GM13976 (cell line): ENCODE measurements around the gene APAF1.
A peak's percentile ranks its signal among the peaks of the same experiment; 100 is the strongest.

Experiments used
- DNase-seq: peaks from one replicate; pipeline ENCODE4 v3.0.0; 2012; ENCODE audit warnings: low spot score
- in situ Hi-C: fragments of 300-500 bp; cut with MboI; formaldehyde crosslinking; loops from one replicate; pipeline ENCODE4 v1.12.0; 2022; ENCODE audit warnings: low sequenced_read_pairs, mixed read lengths, inconsistent platforms; ENCODE audit not compliant: unreplicated experiment
- TF ChIP-seq, protein P1 (sequence below): IDR thresholded peaks from 2 replicates; pipeline ENCODE4 v1.5.1; 2012; ENCODE audit warnings: borderline replicate concordance, mild to moderate bottlenecking; ENCODE audit not compliant: insufficient read depth; ENCODE audit errors: extremely low read depth, missing control alignments, control extremely low read depth

The APAF1 gene

DNA sequence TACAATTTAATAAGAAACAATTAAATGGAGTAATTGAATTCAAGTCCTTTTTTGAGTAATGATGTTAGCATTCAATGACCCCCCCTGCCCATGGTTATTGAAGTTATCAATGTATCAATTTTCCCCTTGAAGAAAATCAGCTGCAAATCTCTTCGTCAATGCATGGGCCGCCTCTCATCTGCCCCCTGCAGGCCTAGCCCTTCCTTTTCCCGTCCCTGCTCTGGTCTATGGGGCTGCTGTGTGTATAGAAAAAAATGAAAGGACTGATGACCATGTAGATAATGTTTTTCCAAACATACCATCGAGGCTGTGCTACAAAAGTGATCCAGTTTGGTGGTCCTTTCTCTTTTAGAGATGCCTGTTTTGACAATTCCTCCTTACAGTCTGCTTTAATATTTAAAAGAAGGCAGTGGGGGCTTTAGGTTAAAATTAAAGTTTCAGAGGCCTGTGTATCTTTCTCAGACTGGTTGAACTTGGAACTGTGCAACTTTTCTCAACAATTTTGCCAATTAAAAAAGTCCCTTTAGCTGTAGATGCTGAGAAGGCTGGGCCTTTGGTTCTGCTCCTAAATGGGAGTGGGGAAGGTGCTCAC, 98.4 kb downstream of the APAF1 start:
- DNase-seq: peak; percentile 47
- in situ Hi-C loops: loop anchor here (25.0 kb wide), 1 partner anchor 244 kb away; no protein-coding TSS in a partner anchor
- TF ChIP-seq, protein P1, sequence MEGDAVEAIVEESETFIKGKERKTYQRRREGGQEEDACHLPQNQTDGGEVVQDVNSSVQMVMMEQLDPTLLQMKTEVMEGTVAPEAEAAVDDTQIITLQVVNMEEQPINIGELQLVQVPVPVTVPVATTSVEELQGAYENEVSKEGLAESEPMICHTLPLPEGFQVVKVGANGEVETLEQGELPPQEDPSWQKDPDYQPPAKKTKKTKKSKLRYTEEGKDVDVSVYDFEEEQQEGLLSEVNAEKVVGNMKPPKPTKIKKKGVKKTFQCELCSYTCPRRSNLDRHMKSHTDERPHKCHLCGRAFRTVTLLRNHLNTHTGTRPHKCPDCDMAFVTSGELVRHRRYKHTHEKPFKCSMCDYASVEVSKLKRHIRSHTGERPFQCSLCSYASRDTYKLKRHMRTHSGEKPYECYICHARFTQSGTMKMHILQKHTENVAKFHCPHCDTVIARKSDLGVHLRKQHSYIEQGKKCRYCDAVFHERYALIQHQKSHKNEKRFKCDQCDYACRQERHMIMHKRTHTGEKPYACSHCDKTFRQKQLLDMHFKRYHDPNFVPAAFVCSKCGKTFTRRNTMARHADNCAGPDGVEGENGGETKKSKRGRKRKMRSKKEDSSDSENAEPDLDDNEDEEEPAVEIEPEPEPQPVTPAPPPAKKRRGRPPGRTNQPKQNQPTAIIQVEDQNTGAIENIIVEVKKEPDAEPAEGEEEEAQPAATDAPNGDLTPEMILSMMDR: peak; percentile 51

DNA sequence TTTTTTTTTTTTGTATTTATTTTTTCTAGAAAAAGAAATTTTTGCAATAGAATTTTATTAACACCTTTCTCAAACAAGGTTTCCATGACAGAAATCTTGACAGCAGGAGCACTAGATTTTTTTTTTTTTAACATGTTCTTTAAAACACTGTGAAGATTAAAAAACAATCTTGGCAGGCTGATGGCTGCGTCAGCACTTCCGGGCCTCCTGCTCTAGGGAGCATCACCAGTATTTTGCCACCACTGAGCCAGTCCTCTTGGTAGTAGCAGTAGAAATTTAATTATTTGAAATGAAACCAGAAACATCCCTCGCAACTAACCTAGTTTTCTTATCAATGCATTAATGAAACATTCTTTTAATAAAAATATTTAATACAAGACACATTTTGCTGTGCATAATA, 99.6 kb downstream of the APAF1 start:
- in situ Hi-C loops: loop anchor here (25.0 kb wide), 1 partner anchor 243 kb away; no protein-coding TSS in a partner anchor
- TF ChIP-seq, protein P1: no peak
- DNase-seq: no peak

DNA sequence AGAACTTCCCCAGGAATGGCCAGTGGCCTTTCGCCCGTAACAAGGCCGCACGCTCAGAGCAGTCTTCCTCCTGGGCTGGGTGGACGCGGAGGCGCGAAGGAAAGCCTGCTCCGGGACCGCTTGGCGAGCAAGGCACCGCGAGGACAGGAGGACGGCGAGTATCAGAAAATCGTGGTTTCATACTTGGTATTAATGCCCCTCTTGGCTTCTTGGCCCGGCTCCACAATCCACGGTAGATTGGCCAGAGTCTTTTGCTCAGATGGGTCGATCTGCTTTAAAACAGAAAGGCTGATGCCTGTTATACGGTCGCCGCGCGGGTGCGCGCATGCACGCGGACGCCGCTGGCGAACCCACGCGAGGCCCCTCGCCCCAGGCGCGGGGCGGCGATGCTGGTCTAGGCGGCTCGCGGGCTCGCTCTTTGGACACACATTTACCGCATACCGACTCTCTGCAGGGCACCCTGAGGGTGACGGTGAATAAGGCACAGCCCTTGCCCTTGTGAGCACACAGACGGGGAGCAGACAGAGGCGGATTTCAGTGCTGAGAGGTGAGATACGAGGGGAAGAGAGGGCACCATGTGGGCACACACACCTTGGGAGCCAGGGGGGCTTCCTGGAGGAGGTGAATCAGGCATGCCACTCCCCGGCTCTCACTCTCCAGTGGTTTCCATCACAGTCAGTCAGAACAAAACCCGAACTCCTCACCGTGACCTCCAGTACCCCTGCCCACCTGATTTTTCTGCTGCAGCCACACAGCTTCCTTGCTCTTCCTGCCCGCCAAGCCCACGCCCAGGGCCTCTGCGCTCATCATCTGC, 100.7 kb downstream of the APAF1 start:
- in situ Hi-C loops: loop anchor here (25.0 kb wide), 1 partner anchor 242 kb away; no protein-coding TSS in a partner anchor
- TF ChIP-seq, protein P1: no peak
- peak; percentile 36 for DNase-seq

DNA sequence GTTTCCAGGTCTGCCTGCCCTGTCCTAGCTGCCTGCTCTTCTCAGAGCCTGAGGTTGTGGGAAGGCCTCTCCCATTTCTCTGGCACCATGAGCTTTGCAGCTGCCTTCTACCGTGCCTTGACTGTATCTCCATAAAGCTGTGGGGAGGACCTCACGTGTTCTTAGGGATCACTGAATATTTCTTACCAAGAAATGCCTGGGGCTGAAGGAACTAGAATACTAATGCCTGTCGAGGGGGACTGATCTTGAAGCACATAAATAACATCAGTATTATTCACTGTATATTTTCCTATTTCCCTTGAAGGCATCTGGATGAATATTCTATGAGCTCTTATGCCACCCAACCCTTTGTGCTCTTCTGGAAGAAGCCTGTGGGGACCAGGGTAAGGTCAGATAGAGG, 103.4 kb downstream of the APAF1 start:
- TF ChIP-seq, protein P1: no peak
- no peak for DNase-seq
- in situ Hi-C loops: loop anchor here (25.0 kb wide), 1 partner anchor 239 kb away; no protein-coding TSS in a partner anchor

DNA sequence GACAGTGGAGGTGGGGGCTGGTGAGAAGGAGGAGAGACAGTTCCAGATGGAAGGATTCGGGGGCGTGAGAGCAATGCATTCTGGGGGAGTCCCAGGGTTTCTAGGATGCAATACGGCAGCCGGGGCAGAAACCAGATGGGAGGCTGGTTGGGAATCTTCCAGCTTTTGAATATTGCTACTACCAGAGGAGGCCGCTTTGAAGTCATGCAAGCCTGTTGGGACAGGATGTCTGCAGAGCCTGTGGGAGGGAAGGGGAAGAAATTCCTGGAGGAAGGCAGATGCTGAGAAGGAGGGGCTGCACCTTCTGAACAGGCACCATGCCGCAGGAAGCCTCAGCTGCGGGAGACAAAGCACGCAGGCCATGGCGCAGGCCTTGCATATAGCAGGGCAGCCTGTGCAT, 105.4 kb downstream of the APAF1 start:
- in situ Hi-C loops: no loop called here
- TF ChIP-seq, protein P1: no peak

DNA sequence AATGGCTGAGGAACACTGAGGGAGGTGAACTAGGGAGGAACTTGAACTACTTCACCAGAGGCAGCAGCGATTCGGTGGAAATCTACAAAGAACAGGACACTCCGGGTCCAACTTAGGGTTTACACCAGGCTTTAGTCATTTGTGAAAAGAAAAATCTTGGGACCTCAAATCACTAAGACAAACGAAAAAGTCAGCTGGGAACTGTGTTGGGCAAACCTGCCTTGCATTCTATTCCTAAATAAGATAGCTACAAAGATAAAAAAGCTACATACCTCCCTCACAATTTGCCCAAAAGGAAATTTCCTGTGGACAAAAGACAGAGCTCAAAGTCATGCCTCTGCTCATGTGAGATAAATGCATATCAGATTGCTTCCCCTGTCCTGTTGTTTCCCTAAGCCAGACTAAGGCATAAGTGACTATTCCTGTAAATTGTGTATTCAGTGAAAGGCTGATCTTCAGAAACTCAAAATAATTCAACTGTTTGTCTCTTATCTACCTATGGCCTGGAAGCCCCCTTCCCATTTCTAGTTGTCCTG, 106.6 kb downstream of the APAF1 start:
- no peak for DNase-seq
- in situ Hi-C loops: no loop called here
- TF ChIP-seq, protein P1: no peak

More for the DNA sequence above, 105.4 kb downstream of the APAF1 start:
- DNase-seq: no peak
